Measurements from ENCODE around the gene XPO5.

GRCh38 chr6:43606019-43606418, 30.2 kb upstream of the XPO5 start:
- TF ChIP-seq CTCF (conservative IDR thresholded peaks at IDR 0.05; ENCODE audit: low read depth in 2 of 2) (no peak), REST (IDR thresholded peaks at IDR 0.05; ENCODE audit: unreplicated experiment) (no peak), EZH2 (IDR thresholded peaks at IDR 0.05; ENCODE audit: low read depth, unreplicated experiment) (no peak), POLR2AphosphoS5 (IDR thresholded peaks at IDR 0.05; ENCODE audit: low read depth) (no peak), STAT1 (IDR thresholded peaks at IDR 0.05; ENCODE audit: unreplicated experiment) (no peak)
